DOHH2 (cell line): Measurements from ENCODE around the gene MTCL1.

Experiments
- H3F3A ChIP-seq: fragments of 200-600 bp; sonication (generic), shearing (Covaris generic); 2 replicates; pipeline ENCODE4 v1.6.0; 2016; ENCODE audit warnings: antibody characterized with exemption, mild to moderate bottlenecking; ENCODE audit not compliant: control insufficient read depth, insufficient read depth
- H3K27ac ChIP-seq: fragments of 200-600 bp; sonication (generic); 2 replicates; pipeline ENCODE4 v1.5.1; 2014; ENCODE audit warnings: low read depth, mild to moderate bottlenecking, low read length, moderate library complexity
- H3K27me3 ChIP-seq: fragments of 200-600 bp; sonication (generic); 2 replicates; pipeline ENCODE4 v1.6.1; 2014; ENCODE audit warnings: mild to moderate bottlenecking, low read length, mixed read lengths; ENCODE audit not compliant: control insufficient read depth
- H3K36me3 ChIP-seq: fragments of 200-600 bp; sonication (generic); 2 replicates; pipeline ENCODE4 v1.6.1; 2014; ENCODE audit warnings: mild to moderate bottlenecking, low read length, moderate library complexity, mixed read lengths; ENCODE audit not compliant: control insufficient read depth
- H3K4me1 ChIP-seq: fragments of 200-600 bp; sonication (generic); 2 replicates; pipeline ENCODE4 v1.6.1; 2014; ENCODE audit warnings: mild to moderate bottlenecking, low read length, mixed read lengths; ENCODE audit not compliant: control insufficient read depth
- H3K4me2 ChIP-seq: fragments of 200-600 bp; sonication (generic); 2 replicates; pipeline ENCODE4 v1.6.0; 2014; ENCODE audit warnings: mild to moderate bottlenecking, low read length, moderate library complexity
- H3K4me3 ChIP-seq: fragments of 200-600 bp; sonication (generic); 2 replicates; pipeline ENCODE4 v1.5.1; 2014; ENCODE audit warnings: mild to moderate bottlenecking, low read length, mixed read lengths
- H3K79me2 ChIP-seq: fragments of 200-600 bp; sonication (generic); 2 replicates; pipeline ENCODE4 v1.6.1; 2014; ENCODE audit warnings: mild to moderate bottlenecking, low read length, mixed read lengths; ENCODE audit not compliant: control insufficient read depth
- H3K9me2 ChIP-seq: fragments of 200-600 bp; sonication (generic); replicated peaks from 2 replicates; pipeline ENCODE4 v1.6.1; 2014; ENCODE audit warnings: mild to moderate bottlenecking, low read length, mixed read lengths; ENCODE audit not compliant: control insufficient read depth
- H3K9me3 ChIP-seq: fragments of 200-600 bp; sonication (generic); 2 replicates; pipeline ENCODE4 v1.6.1; 2014; ENCODE audit warnings: antibody characterized with exemption, low read length, mixed read lengths; ENCODE audit not compliant: control insufficient read depth, insufficient read depth
- H4K20me1 ChIP-seq: fragments of 200-600 bp; sonication (generic); 2 replicates; pipeline ENCODE4 v1.6.0; 2014; ENCODE audit warnings: low read depth, mild to moderate bottlenecking, antibody characterized with exemption, low read length, moderate library complexity; ENCODE audit not compliant: control insufficient read depth, insufficient read depth
- CTCF ChIP-seq: fragments of 200-600 bp; sonication (generic); IDR thresholded peaks from one replicate; pipeline ENCODE4 v1.5.1; 2014; ENCODE audit warnings: antibody characterized with exemption, mild to moderate bottlenecking, low read depth, low read length; ENCODE audit not compliant: poor library complexity, severe bottlenecking
- EZH2phosphoT487 ChIP-seq: fragments of 200-600 bp; sonication (generic); IDR thresholded peaks from 2 replicates; pipeline ENCODE4 v1.6.1; 2017; ENCODE audit warnings: borderline replicate concordance, mild to moderate bottlenecking, antibody characterized with exemption, low read length, moderate library complexity, mixed read lengths

MTCL1 gene

GRCh38 chr18:8788503-8789429, 83.4 kb downstream of the MTCL1 start:
- no peaks in the 10 kb centered on the region for H3K79me2 ChIP-seq
- no peak overlapping the region for H3K4me2 ChIP-seq
- no peaks in the 10 kb centered on the region for H3K4me1 ChIP-seq
- H3K27ac ChIP-seq: no peak overlapping the region
- no peaks in the 10 kb centered on the region for H3K27me3 ChIP-seq
- no peaks in the 10 kb centered on the region for H3K9me3 ChIP-seq
- H4K20me1 ChIP-seq: no peaks in the 10 kb centered on the region
- no peaks in the 10 kb centered on the region for H3K9me2 ChIP-seq
- no peaks in the 10 kb centered on the region for H3F3A ChIP-seq
- H3K36me3 ChIP-seq: no peaks in the 10 kb centered on the region
- TF ChIP-seq CTCF (no peak), EZH2phosphoT487 (no peak)
- no peak overlapping the region for H3K4me3 ChIP-seq

- H3K27ac ChIP-seq: no peak overlapping the region
- H3K9me3 ChIP-seq: no peaks in the 10 kb centered on the region
- H3K4me1 ChIP-seq: 0 out of 2 replicates have a peak, but pooled peaks cover 2% of the 10 kb centered on the region
- no peak for TF ChIP-seq CTCF
- no peak for TF ChIP-seq EZH2phosphoT487
- no peaks in the 10 kb centered on the region for H3K36me3 ChIP-seq
- H3K4me2 ChIP-seq: no peak overlapping the region
- H3K79me2 ChIP-seq: no peaks in the 10 kb centered on the region
- no peaks in the 10 kb centered on the region for H4K20me1 ChIP-seq
- H3F3A ChIP-seq: no peaks in the 10 kb centered on the region
- H3K9me2 ChIP-seq: no peaks in the 10 kb centered on the region
- H3K4me3 ChIP-seq: no peak overlapping the region
- no peaks in the 10 kb centered on the region for H3K27me3 ChIP-seq
Measured at GRCh38 chr18:8791171-8791651, 85.9 kb downstream of the MTCL1 start.

- H3K27me3 ChIP-seq: no peaks in the 10 kb centered on the region
- no peaks in the 10 kb centered on the region for H3K36me3 ChIP-seq
- TF ChIP-seq CTCF (no peak), EZH2phosphoT487 (no peak)
- H4K20me1 ChIP-seq: no peaks in the 10 kb centered on the region
- no peak overlapping the region for H3K4me3 ChIP-seq
- no peak overlapping the region for H3K4me2 ChIP-seq
- H3K79me2 ChIP-seq: no peaks in the 10 kb centered on the region
- H3K9me3 ChIP-seq: no peaks in the 10 kb centered on the region
- no peak overlapping the region for H3K27ac ChIP-seq
- H3K4me1 ChIP-seq: 0 out of 2 replicates have a peak, but pooled peaks cover 2% of the 10 kb centered on the region
- no peaks in the 10 kb centered on the region for H3K9me2 ChIP-seq
- no peaks in the 10 kb centered on the region for H3F3A ChIP-seq
Measured at GRCh38 chr18:8792688-8793316, 87.4 kb downstream of the MTCL1 start.
